Fibroblast of the aortic adventitia (primary cell): ENCODE data around the gene ADRA2A. TPM values are rescaled to one million over a fixed set of nuclear protein-coding genes. Genes with fewer than 3 reads are reported as not detected.

Source experiments
- DNase-seq: peaks from one replicate; pipeline ENCODE4 v3.0.0-alpha.2; 2010; ENCODE audit warnings: low read depth
- H3K4me3 ChIP-seq: 2 replicates; pipeline ENCODE4 v1.5.1; 2011; ENCODE audit warnings: low read depth, mild to moderate bottlenecking, control low read depth, low read length, moderate library complexity
- small RNA-seq: library from RNA; depleted of rRNA; stranded (forward); fragments of <200 nt; gene quantifications from one replicate; pipeline ENCODE3, GENCODE V24; 2012
- total RNA-seq: library from RNA; depleted of rRNA; stranded (reverse); fragments of >200 nt; gene quantifications from 2 replicates; pipeline ENCODE4 v1.2.3, GENCODE V29; 2012; ENCODE audit warnings: low replicate concordance
- TF ChIP-seq, protein P1 (sequence below): IDR thresholded peaks from 2 replicates; pipeline ENCODE4 v1.5.1; 2011; ENCODE audit warnings: mild to moderate bottlenecking, low read length, control low read depth, inconsistent platforms; ENCODE audit not compliant: insufficient read depth

The ADRA2A gene
- total RNA-seq, 1 donor = 2.6 TPM

DNA sequence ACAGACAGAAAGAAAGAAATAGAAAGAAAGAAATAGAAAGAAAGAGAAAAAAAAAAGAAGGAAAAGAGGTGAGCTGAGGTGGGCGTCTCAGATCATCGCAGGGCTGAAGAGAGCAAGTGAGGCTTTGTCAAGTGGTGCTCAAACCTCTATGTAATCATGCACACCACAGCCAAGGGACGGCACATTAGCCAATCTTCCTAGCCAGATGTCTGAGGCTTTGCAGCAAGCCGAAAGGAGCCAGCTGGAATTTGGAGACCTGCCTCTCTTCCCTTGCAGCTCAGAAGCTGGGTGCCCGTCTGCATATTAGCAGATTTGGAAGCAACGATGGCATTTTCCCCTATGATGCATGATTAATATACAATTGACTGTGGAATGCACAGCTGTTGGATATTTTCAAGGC lies 52.5 kb downstream of the ADRA2A start:
- TF ChIP-seq, protein P1, sequence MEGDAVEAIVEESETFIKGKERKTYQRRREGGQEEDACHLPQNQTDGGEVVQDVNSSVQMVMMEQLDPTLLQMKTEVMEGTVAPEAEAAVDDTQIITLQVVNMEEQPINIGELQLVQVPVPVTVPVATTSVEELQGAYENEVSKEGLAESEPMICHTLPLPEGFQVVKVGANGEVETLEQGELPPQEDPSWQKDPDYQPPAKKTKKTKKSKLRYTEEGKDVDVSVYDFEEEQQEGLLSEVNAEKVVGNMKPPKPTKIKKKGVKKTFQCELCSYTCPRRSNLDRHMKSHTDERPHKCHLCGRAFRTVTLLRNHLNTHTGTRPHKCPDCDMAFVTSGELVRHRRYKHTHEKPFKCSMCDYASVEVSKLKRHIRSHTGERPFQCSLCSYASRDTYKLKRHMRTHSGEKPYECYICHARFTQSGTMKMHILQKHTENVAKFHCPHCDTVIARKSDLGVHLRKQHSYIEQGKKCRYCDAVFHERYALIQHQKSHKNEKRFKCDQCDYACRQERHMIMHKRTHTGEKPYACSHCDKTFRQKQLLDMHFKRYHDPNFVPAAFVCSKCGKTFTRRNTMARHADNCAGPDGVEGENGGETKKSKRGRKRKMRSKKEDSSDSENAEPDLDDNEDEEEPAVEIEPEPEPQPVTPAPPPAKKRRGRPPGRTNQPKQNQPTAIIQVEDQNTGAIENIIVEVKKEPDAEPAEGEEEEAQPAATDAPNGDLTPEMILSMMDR = no peak
- H3K4me3 ChIP-seq = no peak overlapping the region
- no peak for DNase-seq

DNA sequence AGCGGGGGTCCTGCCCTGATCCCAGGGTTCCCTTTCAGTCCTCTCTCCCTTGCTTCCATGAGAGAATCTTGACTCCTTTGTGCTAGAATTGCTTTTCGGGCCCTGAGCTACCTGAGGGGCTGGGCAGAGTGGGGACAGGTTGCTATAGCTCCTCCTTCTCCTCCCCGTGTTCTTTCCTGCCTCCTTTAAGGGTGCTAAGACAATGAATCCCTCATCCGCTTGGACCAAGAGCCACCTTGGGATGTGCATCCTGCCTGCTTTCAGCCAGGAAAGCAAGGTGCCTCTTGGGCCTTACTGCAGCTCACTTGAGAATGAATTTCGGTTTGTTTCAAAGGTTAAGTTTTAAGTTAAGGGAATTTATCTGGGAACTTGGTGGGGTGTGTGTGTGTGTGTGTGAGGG lies 53.6 kb downstream of the ADRA2A start:
- DNase-seq = no peak
- TF ChIP-seq, protein P1 = no peak
- no peak overlapping the region for H3K4me3 ChIP-seq

Small RNA genes lying within 50 kb of the gene (small RNA-seq; reads per million reads assigned to genes)
- not detected for gene AL355863.1

Other genes starting within 250 kb of the ADRA2A start
- 52.9 and 302 TPM in 2 replicates for gene PDCD4, start 205.1 kb upstream of the ADRA2A start, total RNA-seq
- gene BBIP1, start 157.8 kb upstream of the ADRA2A start, total RNA-seq = 2.6 and 38.1 TPM in 2 replicates
- gene SHOC2, start 157.4 kb upstream of the ADRA2A start, total RNA-seq = 63.9 and 70.1 TPM in 2 replicates